IPS DF 19.7 (cell line): ENCODE measurements around the gene KRTAP10-5.
"Not testable (repeated sequence)": the region's sequence is repeated elsewhere in the genome, so short reads cannot be mapped to it uniquely, and the experiment has no call there.

Source experiments
- DNase-seq: peaks from one replicate; pipeline ENCODE4 v3.0.0-alpha.2; 2013; ENCODE audit warnings: low read depth, low spot score

KRTAP10-5 gene

GRCh38 chr21:44611551-44611950 is 31.1 kb upstream of the KRTAP10-5 start:
- no peak for DNase-seq

- DNase-seq, result not testable (repeated sequence)
Observed at GRCh38 chr21:44610157-44610843, 29.9 kb upstream of the KRTAP10-5 start.

- DNase-seq, result no peak
Observed at GRCh38 chr21:44609193-44609592, 28.8 kb upstream of the KRTAP10-5 start.

- DNase-seq, result no peak
Observed at GRCh38 chr21:44606495-44606894, 26.1 kb upstream of the KRTAP10-5 start.

- DNase-seq, result no peak
Observed at GRCh38 chr21:44603911-44604310, 23.5 kb upstream of the KRTAP10-5 start.

GRCh38 chr21:44603109-44603875 is 22.9 kb upstream of the KRTAP10-5 start:
- no peak for DNase-seq

- no peak for DNase-seq
Observed at GRCh38 chr21:44602463-44602850, 22.1 kb upstream of the KRTAP10-5 start.

GRCh38 chr21:44601596-44602462 is 21.4 kb upstream of the KRTAP10-5 start:
- DNase-seq, result no peak

GRCh38 chr21:44601091-44601490 is 20.7 kb upstream of the KRTAP10-5 start:
- not testable (repeated sequence) for DNase-seq

- not testable (repeated sequence) for DNase-seq
Observed at GRCh38 chr21:44600118-44600978, 19.9 kb upstream of the KRTAP10-5 start, which contains the start of gene KRTAP10-7. Gene KRTAP10-7 (plus strand): TSS chr21:44600597. CDS start chr21:44600622, 25 bp downstream.

- no peak for DNase-seq
Observed at GRCh38 chr21:44599264-44600029, 19.0 kb upstream of the KRTAP10-5 start.

- no peak for DNase-seq
Observed at GRCh38 chr21:44598061-44598460, 17.7 kb upstream of the KRTAP10-5 start.

GRCh38 chr21:44596068-44596725 is 15.8 kb upstream of the KRTAP10-5 start:
- DNase-seq, result no peak

GRCh38 chr21:44595524-44595923 is 15.1 kb upstream of the KRTAP10-5 start:
- DNase-seq, result no peak

- no peak for DNase-seq
Observed at GRCh38 chr21:44594406-44594916, 14.1 kb upstream of the KRTAP10-5 start.

- no peak for DNase-seq
Observed at GRCh38 chr21:44593598-44594405, 13.4 kb upstream of the KRTAP10-5 start.

GRCh38 chr21:44592446-44593311 is 12.3 kb upstream of the KRTAP10-5 start, which contains the start of gene KRTAP10-6:
Gene KRTAP10-6 (minus strand): TSS chr21:44592505. CDS start chr21:44592484, 21 bp downstream.
- DNase-seq, result no peak

- DNase-seq, result not testable (repeated sequence)
Observed at GRCh38 chr21:44591801-44592130, 11.4 kb upstream of the KRTAP10-5 start.
